ENCODE results near the gene SRGAP2.
"Not testable (repeated sequence)": the region's sequence is repeated elsewhere in the genome, so short reads cannot be mapped to it uniquely, and the experiment has no call there.

- TF ChIP-seq, protein P1, sequence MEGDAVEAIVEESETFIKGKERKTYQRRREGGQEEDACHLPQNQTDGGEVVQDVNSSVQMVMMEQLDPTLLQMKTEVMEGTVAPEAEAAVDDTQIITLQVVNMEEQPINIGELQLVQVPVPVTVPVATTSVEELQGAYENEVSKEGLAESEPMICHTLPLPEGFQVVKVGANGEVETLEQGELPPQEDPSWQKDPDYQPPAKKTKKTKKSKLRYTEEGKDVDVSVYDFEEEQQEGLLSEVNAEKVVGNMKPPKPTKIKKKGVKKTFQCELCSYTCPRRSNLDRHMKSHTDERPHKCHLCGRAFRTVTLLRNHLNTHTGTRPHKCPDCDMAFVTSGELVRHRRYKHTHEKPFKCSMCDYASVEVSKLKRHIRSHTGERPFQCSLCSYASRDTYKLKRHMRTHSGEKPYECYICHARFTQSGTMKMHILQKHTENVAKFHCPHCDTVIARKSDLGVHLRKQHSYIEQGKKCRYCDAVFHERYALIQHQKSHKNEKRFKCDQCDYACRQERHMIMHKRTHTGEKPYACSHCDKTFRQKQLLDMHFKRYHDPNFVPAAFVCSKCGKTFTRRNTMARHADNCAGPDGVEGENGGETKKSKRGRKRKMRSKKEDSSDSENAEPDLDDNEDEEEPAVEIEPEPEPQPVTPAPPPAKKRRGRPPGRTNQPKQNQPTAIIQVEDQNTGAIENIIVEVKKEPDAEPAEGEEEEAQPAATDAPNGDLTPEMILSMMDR (IDR thresholded peaks at IDR 0.05) = not testable (repeated sequence)
- TF ChIP-seq POLR2A, POLR2AphosphoS5 (IDR thresholded peaks at IDR 0.05): not testable (repeated sequence)
These were observed 20.7 kb upstream of the SRGAP2 start for GRCh38 chr1:206182368-206183317.

All from prostate gland (tissue), 2 donors.